Liver (tissue), 9 donors: ENCODE results near the gene FAM83E. TPM values are rescaled to one million over a fixed set of nuclear protein-coding genes. Genes with fewer than 3 reads are reported as not detected.

Experiments used
- DNase-seq: peaks from one replicate; pipeline ENCODE4 v3.0.0-alpha.2; 2017; ENCODE audit warnings: low spot score
- H3K27ac ChIP-seq, 2 donors: one replicate each; pipeline ENCODE4 v1.7.0; 2013; ENCODE audit warnings: inconsistent platforms in 2 of 2, low read length in 2 of 2, control low read depth in 1 of 2, low read depth in 1 of 2, mild to moderate bottlenecking in 1 of 2
- H3K27me3 ChIP-seq, 4 donors: one replicate each; pipeline versions ENCODE4 v1.6.1 to v1.7.0; 2013; ENCODE audit warnings: low read length in 3 of 4, inconsistent platforms in 1 of 4, mild to moderate bottlenecking in 1 of 4, moderate library complexity in 1 of 4; ENCODE audit not compliant: control insufficient read depth in 4 of 4, insufficient read depth in 4 of 4
- H3K36me3 ChIP-seq, 4 donors: one replicate each; pipeline versions ENCODE4 v1.6.1 to v1.7.0; 2013; ENCODE audit warnings: low read length in 3 of 4, mild to moderate bottlenecking in 3 of 4, low read depth in 1 of 4, moderate library complexity in 1 of 4; ENCODE audit not compliant: control insufficient read depth in 4 of 4, insufficient read depth in 3 of 4
- H3K4me1 ChIP-seq, 4 donors: one replicate each; pipeline versions ENCODE4 v1.6.1 to v1.7.0; 2013; ENCODE audit warnings: low read length in 3 of 4, mild to moderate bottlenecking in 3 of 4, moderate library complexity in 1 of 4; ENCODE audit not compliant: control insufficient read depth in 4 of 4, insufficient read depth in 4 of 4
- H3K4me3 ChIP-seq, 3 donors: one replicate each; pipeline versions ENCODE4 v1.6.1 to v1.7.0; 2013; ENCODE audit warnings: low read length in 3 of 3, control low read depth in 1 of 3, low read depth in 1 of 3, mild to moderate bottlenecking in 1 of 3
- H3K9ac ChIP-seq, 2 donors: one replicate each; pipeline ENCODE4 v1.7.0; 2013; ENCODE audit warnings: low read length in 2 of 2, mild to moderate bottlenecking in 2 of 2, moderate library complexity in 2 of 2, control low read depth in 1 of 2, low read depth in 1 of 2
- H3K9me3 ChIP-seq, 4 donors: one replicate each; pipeline versions ENCODE4 v1.6.1 to v1.7.0; 2013; ENCODE audit warnings: low read length in 3 of 4; ENCODE audit not compliant: control insufficient read depth in 4 of 4
- EGR1 ChIP-seq, 2 donors: IDR thresholded peaks; 2 replicates each; pipeline ENCODE4 v1.6.1; 2016 to 2018; ENCODE audit warnings: antibody characterized with exemption in 2 of 2, low read depth in 2 of 2
- FOXA1 ChIP-seq: IDR thresholded peaks from 2 replicates; pipeline ENCODE4 v1.6.1; 2016; ENCODE audit warnings: antibody characterized with exemption
- FOXA2 ChIP-seq: IDR thresholded peaks from 2 replicates; pipeline ENCODE4 v1.6.1; 2016; ENCODE audit warnings: antibody characterized with exemption
- GABPA ChIP-seq, 2 donors: IDR thresholded peaks in 1 of 2; conservative IDR thresholded peaks in 1 of 2; 2 replicates each; pipeline ENCODE4 v1.6.1; 2016; ENCODE audit warnings: antibody characterized with exemption in 2 of 2, mild to moderate bottlenecking in 1 of 2, moderate library complexity in 1 of 2
- HNF4A ChIP-seq, 2 donors: conservative IDR thresholded peaks; 2 replicates each; pipeline ENCODE4 v1.6.1; 2016; ENCODE audit warnings: antibody characterized with exemption in 2 of 2, mild to moderate bottlenecking in 2 of 2
- HNF4G ChIP-seq: IDR thresholded peaks from 2 replicates; pipeline ENCODE4 v1.6.1; 2016; ENCODE audit warnings: antibody characterized with exemption
- JUND ChIP-seq, 2 donors: IDR thresholded peaks; 2 replicates each; pipeline ENCODE4 v1.6.1; 2016; ENCODE audit warnings: antibody characterized with exemption in 2 of 2
- NR2F2 ChIP-seq: IDR thresholded peaks from 2 replicates; pipeline ENCODE4 v1.6.1; 2016; ENCODE audit warnings: antibody characterized with exemption
- RAD21 ChIP-seq, 2 donors: IDR thresholded peaks; 2 replicates each; pipeline ENCODE4 v1.6.1; 2016; ENCODE audit warnings: antibody characterized with exemption in 2 of 2, mild to moderate bottlenecking in 2 of 2
- RXRA ChIP-seq, 2 donors: IDR thresholded peaks; 2 replicates each; pipeline ENCODE4 v1.6.1; 2017 to 2018; ENCODE audit warnings: antibody characterized with exemption in 2 of 2, mild to moderate bottlenecking in 1 of 2
- SP1 ChIP-seq: IDR thresholded peaks from 2 replicates; pipeline ENCODE4 v1.6.1; 2018; ENCODE audit warnings: antibody characterized with exemption, mild to moderate bottlenecking
- TAF1 ChIP-seq: conservative IDR thresholded peaks from 2 replicates; pipeline ENCODE4 v1.6.1; 2016; ENCODE audit warnings: antibody characterized with exemption, mild to moderate bottlenecking
- YY1 ChIP-seq: IDR thresholded peaks from 2 replicates; pipeline ENCODE4 v1.6.1; 2016; ENCODE audit warnings: antibody characterized with exemption, mild to moderate bottlenecking
- WGBS: extraction: QIAGEN DNeasy Blood & Tissue Kit; methylation state at CpG from one replicate; pipeline ENCODE4 v1.1.7; 2013; 5-methylcytosine and 5-hydroxymethylcytosine counted together
- polyA plus RNA-seq, 2 donors: library from polyadenylated mRNA; stranded (reverse) in 1 of 2; unstranded in 1 of 2; fragments of 200-250 nt in 1 of 2; fragments of >200 nt in 1 of 2; fragmentation: Nextera tagmentation in 1 of 2; extraction: Ambion mirVana in 1 of 2; gene quantifications; one replicate each; pipeline versions ENCODE4 v1.2.1 to v1.2.3, GENCODE V29; 2013 to 2015
- total RNA-seq, 2 donors: library from RNA; depleted of rRNA; stranded (reverse); fragments of >200 nt; gene quantifications; one replicate each; pipeline ENCODE4 v1.2.3, GENCODE V29; 2014
- TF ChIP-seq, protein P1 (sequence below): IDR thresholded peaks from 2 replicates; pipeline ENCODE4 v1.6.1; 2016; ENCODE audit warnings: antibody characterized with exemption
- TF ChIP-seq, protein P2 (sequence below): IDR thresholded peaks from 2 replicates; pipeline ENCODE4 v1.6.1; 2016; ENCODE audit warnings: antibody characterized with exemption
- TF ChIP-seq, protein P3 (sequence below): IDR thresholded peaks from 2 replicates; pipeline ENCODE4 v1.6.1; 2016; ENCODE audit warnings: antibody characterized with exemption, mild to moderate bottlenecking
- TF ChIP-seq, protein P4 (sequence below): fragments of 150-350 bp; IDR thresholded peaks from 2 replicates; pipeline ENCODE4 v1.5.1; 2017; ENCODE audit warnings: improper control_type of control experiment, low read depth, low read length; ENCODE audit not compliant: missing input control
- TF ChIP-seq, protein P5 (sequence below): IDR thresholded peaks from 2 replicates; pipeline ENCODE4 v1.6.1; 2016; ENCODE audit warnings: antibody characterized with exemption
- donor health status: healthy.
- donor health status: healthy.
- donor health status: healthy.
- donor health status: healthy.
- donor health status: healthy.

FAM83E gene
- total and polyA plus RNA-seq, 4 donors, result 0.20 to 0.42 (median 0.33) TPM; not detected in 1

DNA sequence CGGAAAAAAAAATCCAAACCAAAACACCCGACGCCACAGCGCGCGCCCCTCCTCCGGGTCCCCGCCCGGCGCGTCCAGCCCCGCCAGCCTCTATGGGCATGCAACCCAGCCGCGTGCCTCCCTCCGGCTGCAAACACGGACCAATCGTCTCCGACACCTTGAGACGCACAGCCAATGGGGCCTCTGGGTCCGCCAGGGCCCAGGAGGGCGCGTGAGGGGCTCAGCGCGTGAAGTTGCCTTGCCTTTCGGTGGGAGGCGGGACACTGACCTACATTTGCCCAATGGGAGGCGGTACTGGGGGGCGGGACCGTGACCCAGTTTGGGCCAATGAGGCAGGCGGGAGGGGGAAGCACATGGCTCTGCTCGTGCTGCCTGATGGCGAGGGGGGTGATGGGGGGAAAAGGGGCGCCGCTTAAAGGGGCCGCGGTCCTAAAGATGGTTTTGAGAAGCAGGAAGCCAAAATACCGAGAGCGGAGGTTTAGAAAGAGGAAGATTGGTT lies 22.6 kb upstream of the FAM83E start:
- no peaks in the 10 kb centered on the region for H3K27me3 ChIP-seq
- WGBS, result under 1% methylated on average over 38 of the region's 38 CpGs
- H3K4me1 ChIP-seq, result peaks cover 12 to 54% (median 40%) of the 10 kb centered on the region in 4 donors
- TF ChIP-seq TAF1, result no peak
- TF ChIP-seq JUND (IDR thresholded peaks at IDR 0.05), result peak in 1 of 2 donors; percentile 22
- TF ChIP-seq, protein P1, sequence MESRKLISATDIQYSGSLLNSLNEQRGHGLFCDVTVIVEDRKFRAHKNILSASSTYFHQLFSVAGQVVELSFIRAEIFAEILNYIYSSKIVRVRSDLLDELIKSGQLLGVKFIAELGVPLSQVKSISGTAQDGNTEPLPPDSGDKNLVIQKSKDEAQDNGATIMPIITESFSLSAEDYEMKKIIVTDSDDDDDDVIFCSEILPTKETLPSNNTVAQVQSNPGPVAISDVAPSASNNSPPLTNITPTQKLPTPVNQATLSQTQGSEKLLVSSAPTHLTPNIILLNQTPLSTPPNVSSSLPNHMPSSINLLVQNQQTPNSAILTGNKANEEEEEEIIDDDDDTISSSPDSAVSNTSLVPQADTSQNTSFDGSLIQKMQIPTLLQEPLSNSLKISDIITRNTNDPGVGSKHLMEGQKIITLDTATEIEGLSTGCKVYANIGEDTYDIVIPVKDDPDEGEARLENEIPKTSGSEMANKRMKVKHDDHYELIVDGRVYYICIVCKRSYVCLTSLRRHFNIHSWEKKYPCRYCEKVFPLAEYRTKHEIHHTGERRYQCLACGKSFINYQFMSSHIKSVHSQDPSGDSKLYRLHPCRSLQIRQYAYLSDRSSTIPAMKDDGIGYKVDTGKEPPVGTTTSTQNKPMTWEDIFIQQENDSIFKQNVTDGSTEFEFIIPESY, result no peak
- peak; percentile 87 for TF ChIP-seq SP1
- TF ChIP-seq, protein P2, sequence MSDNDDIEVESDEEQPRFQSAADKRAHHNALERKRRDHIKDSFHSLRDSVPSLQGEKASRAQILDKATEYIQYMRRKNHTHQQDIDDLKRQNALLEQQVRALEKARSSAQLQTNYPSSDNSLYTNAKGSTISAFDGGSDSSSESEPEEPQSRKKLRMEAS, result peak; percentile 95
- TF ChIP-seq GABPA (IDR thresholded peaks at IDR 0.05 in 1 of 2, conservative IDR thresholded peaks at IDR 0.05 in 1 of 2), result peak in 1 of 2 donors; percentile 14
- TF ChIP-seq, protein P3, sequence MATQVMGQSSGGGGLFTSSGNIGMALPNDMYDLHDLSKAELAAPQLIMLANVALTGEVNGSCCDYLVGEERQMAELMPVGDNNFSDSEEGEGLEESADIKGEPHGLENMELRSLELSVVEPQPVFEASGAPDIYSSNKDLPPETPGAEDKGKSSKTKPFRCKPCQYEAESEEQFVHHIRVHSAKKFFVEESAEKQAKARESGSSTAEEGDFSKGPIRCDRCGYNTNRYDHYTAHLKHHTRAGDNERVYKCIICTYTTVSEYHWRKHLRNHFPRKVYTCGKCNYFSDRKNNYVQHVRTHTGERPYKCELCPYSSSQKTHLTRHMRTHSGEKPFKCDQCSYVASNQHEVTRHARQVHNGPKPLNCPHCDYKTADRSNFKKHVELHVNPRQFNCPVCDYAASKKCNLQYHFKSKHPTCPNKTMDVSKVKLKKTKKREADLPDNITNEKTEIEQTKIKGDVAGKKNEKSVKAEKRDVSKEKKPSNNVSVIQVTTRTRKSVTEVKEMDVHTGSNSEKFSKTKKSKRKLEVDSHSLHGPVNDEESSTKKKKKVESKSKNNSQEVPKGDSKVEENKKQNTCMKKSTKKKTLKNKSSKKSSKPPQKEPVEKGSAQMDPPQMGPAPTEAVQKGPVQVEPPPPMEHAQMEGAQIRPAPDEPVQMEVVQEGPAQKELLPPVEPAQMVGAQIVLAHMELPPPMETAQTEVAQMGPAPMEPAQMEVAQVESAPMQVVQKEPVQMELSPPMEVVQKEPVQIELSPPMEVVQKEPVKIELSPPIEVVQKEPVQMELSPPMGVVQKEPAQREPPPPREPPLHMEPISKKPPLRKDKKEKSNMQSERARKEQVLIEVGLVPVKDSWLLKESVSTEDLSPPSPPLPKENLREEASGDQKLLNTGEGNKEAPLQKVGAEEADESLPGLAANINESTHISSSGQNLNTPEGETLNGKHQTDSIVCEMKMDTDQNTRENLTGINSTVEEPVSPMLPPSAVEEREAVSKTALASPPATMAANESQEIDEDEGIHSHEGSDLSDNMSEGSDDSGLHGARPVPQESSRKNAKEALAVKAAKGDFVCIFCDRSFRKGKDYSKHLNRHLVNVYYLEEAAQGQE, result no peak
- TF ChIP-seq RAD21 (IDR thresholded peaks at IDR 0.05), result no peak
- TF ChIP-seq NR2F2, result peak; percentile 50
- no peak for TF ChIP-seq HNF4A (conservative IDR thresholded peaks at IDR 0.05)
- TF ChIP-seq YY1, result peak; percentile 30
- TF ChIP-seq, protein P4, sequence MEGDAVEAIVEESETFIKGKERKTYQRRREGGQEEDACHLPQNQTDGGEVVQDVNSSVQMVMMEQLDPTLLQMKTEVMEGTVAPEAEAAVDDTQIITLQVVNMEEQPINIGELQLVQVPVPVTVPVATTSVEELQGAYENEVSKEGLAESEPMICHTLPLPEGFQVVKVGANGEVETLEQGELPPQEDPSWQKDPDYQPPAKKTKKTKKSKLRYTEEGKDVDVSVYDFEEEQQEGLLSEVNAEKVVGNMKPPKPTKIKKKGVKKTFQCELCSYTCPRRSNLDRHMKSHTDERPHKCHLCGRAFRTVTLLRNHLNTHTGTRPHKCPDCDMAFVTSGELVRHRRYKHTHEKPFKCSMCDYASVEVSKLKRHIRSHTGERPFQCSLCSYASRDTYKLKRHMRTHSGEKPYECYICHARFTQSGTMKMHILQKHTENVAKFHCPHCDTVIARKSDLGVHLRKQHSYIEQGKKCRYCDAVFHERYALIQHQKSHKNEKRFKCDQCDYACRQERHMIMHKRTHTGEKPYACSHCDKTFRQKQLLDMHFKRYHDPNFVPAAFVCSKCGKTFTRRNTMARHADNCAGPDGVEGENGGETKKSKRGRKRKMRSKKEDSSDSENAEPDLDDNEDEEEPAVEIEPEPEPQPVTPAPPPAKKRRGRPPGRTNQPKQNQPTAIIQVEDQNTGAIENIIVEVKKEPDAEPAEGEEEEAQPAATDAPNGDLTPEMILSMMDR, result no peak
- TF ChIP-seq HNF4G, result no peak
- TF ChIP-seq FOXA2, result no peak
- TF ChIP-seq, protein P5, sequence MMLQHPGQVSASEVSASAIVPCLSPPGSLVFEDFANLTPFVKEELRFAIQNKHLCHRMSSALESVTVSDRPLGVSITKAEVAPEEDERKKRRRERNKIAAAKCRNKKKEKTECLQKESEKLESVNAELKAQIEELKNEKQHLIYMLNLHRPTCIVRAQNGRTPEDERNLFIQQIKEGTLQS, result no peak
- no peak for TF ChIP-seq FOXA1
- TF ChIP-seq EGR1 (IDR thresholded peaks at IDR 0.05; ENCODE audit: low read depth in 2 of 2), result no peak
- peak; percentile 32 to 48 for TF ChIP-seq RXRA (IDR thresholded peaks at IDR 0.05)
- peak overlapping the region; percentile 72 to 94 for H3K9ac ChIP-seq
- H3K9me3 ChIP-seq, result no peaks in the 10 kb centered on the region
- H3K36me3 ChIP-seq, result no peaks in the 10 kb centered on the region
- peak; percentile 92 for DNase-seq
- H3K27ac ChIP-seq, result peak overlapping the region; percentile 98 to 99
- peak overlapping the region; percentile 56 to 86 (median 59) for H3K4me3 ChIP-seq
